H1 (cell line): ENCODE data around the gene ADARB2. TPM values are rescaled to one million over a fixed set of nuclear protein-coding genes. Genes with fewer than 3 reads are reported as not detected.

Experiments used
- CTCF ChIA-PET: fragments of 300-600 bp; sonication (Branson Sonifier 250); formaldehyde crosslinking; loops from one replicate; lab custom pipeline; 2021; ENCODE audit not compliant: partially characterized antibody; lab: Charles Lee
- POLR2A ChIA-PET: fragments of 300-600 bp; sonication (Branson Sonifier 250); formaldehyde crosslinking; loops from one replicate; lab custom pipeline; 2021; ENCODE audit warnings: inconsistent platforms; ENCODE audit not compliant: partially characterized antibody; lab: Charles Lee
- DNase-seq, 2 experiments: peaks; one replicate each; pipeline versions ENCODE4 v3.0.0 to v3.0.0-alpha.2; 2010 to 2022; ENCODE audit warnings: low spot score in 2 of 2, low read depth in 1 of 2, mixed read lengths in 1 of 2
- FAIRE-seq: peaks from 2 replicates; lab custom pipeline; 2011; peaks lifted over from hg19 to GRCh38; lab: Jason Lieb, UNC
- H2AFZ ChIP-seq: 2 replicates; pipeline ENCODE4 v1.8.1; 2012; ENCODE audit warnings: low read length, inconsistent platforms
- H2AK5ac ChIP-seq: 2 replicates; pipeline ENCODE4 v1.6.1; 2013; ENCODE audit warnings: low read depth, low read length
- H2BK120ac ChIP-seq: replicated peaks from 2 replicates; pipeline ENCODE3; 2013; ENCODE audit warnings: low read depth, low read length, inconsistent platforms
- H2BK12ac ChIP-seq: 2 replicates; pipeline ENCODE4 v1.6.1; 2013; ENCODE audit warnings: low read depth, low read length
- H2BK15ac ChIP-seq: 2 replicates; pipeline ENCODE4 v1.6.1; 2013; ENCODE audit warnings: low read length
- H2BK20ac ChIP-seq: 2 replicates; pipeline ENCODE4 v1.6.1; 2013; ENCODE audit warnings: low read length
- H2BK5ac ChIP-seq: 2 replicates; pipeline ENCODE4 v1.6.1; 2013; ENCODE audit warnings: low read depth, low read length
- H3K14ac ChIP-seq: 2 replicates; pipeline ENCODE4 v1.6.1; 2013; ENCODE audit warnings: inconsistent platforms; ENCODE audit not compliant: insufficient read length
- H3K18ac ChIP-seq: 2 replicates; pipeline ENCODE4 v1.6.1; 2013; ENCODE audit warnings: low read length; ENCODE audit errors: extremely low read depth
- H3K23ac ChIP-seq: 2 replicates; pipeline ENCODE4 v1.6.1; 2013; ENCODE audit warnings: inconsistent platforms; ENCODE audit not compliant: insufficient read length
- H3K23me2 ChIP-seq: 2 replicates; pipeline ENCODE4 v1.6.1; 2013; ENCODE audit warnings: low read depth, low read length
- H3K27ac ChIP-seq: 2 replicates; pipeline ENCODE4 v1.6.1; 2011; ENCODE audit warnings: low read depth, low read length, inconsistent platforms
- H3K27me3 ChIP-seq, 4 experiments: replicated peaks in 1 of 4; 1 replicate in 1 of 4; 2 replicates in 3 of 4; pipeline versions ENCODE4 v1.6.1 to v1.8.1; 2011 to 2013; ENCODE audit warnings: low read length in 3 of 4, mild to moderate bottlenecking in 3 of 4, inconsistent platforms in 2 of 4, mixed read lengths in 2 of 4, moderate library complexity in 1 of 4; ENCODE audit not compliant: control insufficient read depth in 3 of 4, insufficient read depth in 3 of 4; ENCODE audit errors: extremely low read depth in 1 of 4
- H3K36me3 ChIP-seq, 4 experiments: 2 replicates each; pipeline versions ENCODE4 v1.6.1 to v1.8.1; 2011 to 2013; ENCODE audit warnings: mild to moderate bottlenecking in 4 of 4, low read length in 3 of 4, moderate library complexity in 2 of 4, control low read depth in 1 of 4, inconsistent platforms in 1 of 4; ENCODE audit not compliant: insufficient read depth in 4 of 4, control insufficient read depth in 2 of 4
- H3K4ac ChIP-seq: replicated peaks from 2 replicates; pipeline ENCODE3; 2013; ENCODE audit warnings: low read length, low read depth, mixed read lengths, inconsistent platforms; ENCODE audit not compliant: insufficient read length
- H3K4me1 ChIP-seq, 4 experiments: replicated peaks in 1 of 4; 1 replicate in 1 of 4; 2 replicates in 3 of 4; pipeline versions ENCODE4 v1.6.1 to v1.8.1; 2011 to 2013; ENCODE audit warnings: low read length in 3 of 4, inconsistent platforms in 2 of 4, mixed read lengths in 1 of 4; ENCODE audit not compliant: insufficient read depth in 4 of 4, control insufficient read depth in 3 of 4
- H3K4me2 ChIP-seq, 2 experiments: 2 replicates each; pipeline versions ENCODE4 v1.6.1 to v1.8.1; 2011 to 2013; ENCODE audit warnings: low read depth in 2 of 2, low read length in 2 of 2, control low read depth in 1 of 2, inconsistent platforms in 1 of 2, mild to moderate bottlenecking in 1 of 2; ENCODE audit not compliant: insufficient read depth in 1 of 2
- H3K4me3 ChIP-seq, 4 experiments: fragments of 200-600, 300-600 bp in 1 of 4; sonication (generic), shearing (Covaris generic), sonication (Bioruptor Twin) in 1 of 4; 2 replicates each; pipeline versions ENCODE4 v1.5.1 to v1.8.1; 2011 to 2016; ENCODE audit warnings: low read length in 4 of 4, low read depth in 3 of 4, control low read depth in 2 of 4, inconsistent platforms in 2 of 4, mild to moderate bottlenecking in 2 of 4, mixed read lengths in 1 of 4, moderate library complexity in 1 of 4; ENCODE audit not compliant: insufficient read depth in 2 of 4; ENCODE audit errors: extremely low read depth in 1 of 4
- H3K56ac ChIP-seq: replicated peaks from 2 replicates; pipeline ENCODE3; 2013; ENCODE audit warnings: low read depth, mild to moderate bottlenecking, mixed read lengths, low read length, inconsistent platforms; ENCODE audit not compliant: insufficient read length
- H3K79me1 ChIP-seq: 2 replicates; pipeline ENCODE4 v1.6.1; 2013; ENCODE audit warnings: low read depth, low read length, control low read depth
- H3K79me2 ChIP-seq, 2 experiments: 2 replicates each; pipeline versions ENCODE4 v1.6.1 to v1.8.1; 2012 to 2013; ENCODE audit warnings: low read length in 2 of 2, mild to moderate bottlenecking in 2 of 2, inconsistent platforms in 1 of 2; ENCODE audit not compliant: insufficient read depth in 2 of 2, control insufficient read depth in 1 of 2
- H3K9ac ChIP-seq, 4 experiments: replicated peaks in 1 of 4; 1 replicate in 1 of 4; 2 replicates in 3 of 4; pipeline versions ENCODE4 v1.6.1 to v1.8.1; 2011 to 2013; ENCODE audit warnings: low read depth in 3 of 4, low read length in 3 of 4, control low read depth in 2 of 4, mild to moderate bottlenecking in 2 of 4, moderate library complexity in 2 of 4, inconsistent platforms in 1 of 4; ENCODE audit errors: extremely low read depth in 1 of 4
- H3K9me3 ChIP-seq, 2 experiments: 2 replicates each; pipeline versions ENCODE4 v1.6.1 to v1.8.1; 2012 to 2013; ENCODE audit warnings: mild to moderate bottlenecking in 2 of 2, moderate library complexity in 2 of 2, control low read depth in 1 of 2, inconsistent platforms in 1 of 2, low read depth in 1 of 2, low read length in 1 of 2, mixed read lengths in 1 of 2; ENCODE audit not compliant: insufficient read depth in 2 of 2
- H4K20me1 ChIP-seq, 2 experiments: replicated peaks in 1 of 2; 2 replicates each; pipeline versions ENCODE3 to v1.8.1; 2011 to 2013; ENCODE audit warnings: inconsistent platforms in 2 of 2, low read length in 2 of 2, mild to moderate bottlenecking in 1 of 2; ENCODE audit not compliant: insufficient read depth in 2 of 2, control insufficient read depth in 1 of 2
- H4K5ac ChIP-seq: 2 replicates; pipeline ENCODE4 v1.6.1; 2013; ENCODE audit warnings: low read length, low read depth, mixed read lengths, inconsistent platforms; ENCODE audit not compliant: insufficient read length
- H4K8ac ChIP-seq: 2 replicates; pipeline ENCODE4 v1.8.0; 2013; ENCODE audit warnings: mild to moderate bottlenecking, moderate library complexity, low read length, inconsistent platforms; ENCODE audit not compliant: insufficient read depth; ENCODE audit errors: extremely low read depth
- H4K91ac ChIP-seq: replicated peaks from 2 replicates; pipeline ENCODE3; 2013; ENCODE audit warnings: low read length, mixed read lengths, inconsistent platforms; ENCODE audit not compliant: insufficient read length
- ASH2L ChIP-seq: fragments of 200-600, 300-600 bp; sonication (generic); IDR thresholded peaks from one replicate; pipeline ENCODE4 v1.7.1; 2017; ENCODE audit warnings: low read length
- CEBPB ChIP-seq: IDR thresholded peaks from 2 replicates; pipeline ENCODE4 v1.6.1; 2012; ENCODE audit warnings: low read depth, low read length
- CHD1 ChIP-seq: IDR thresholded peaks from 2 replicates; pipeline ENCODE4 v1.6.1; 2012; ENCODE audit warnings: low read depth, low read length, improper control_type of control experiment
- EP300 ChIP-seq, 2 experiments: IDR thresholded peaks; 1 replicate in 1 of 2; 2 replicates in 1 of 2; pipeline ENCODE4 v1.6.1; 2011 to 2012; ENCODE audit warnings: low read depth in 2 of 2, low read length in 2 of 2, mild to moderate bottlenecking in 2 of 2, borderline replicate concordance in 1 of 2, inconsistent platforms in 1 of 2, moderate library complexity in 1 of 2
- GABPA ChIP-seq: IDR thresholded peaks from 2 replicates; pipeline ENCODE4 v1.6.1; 2011; ENCODE audit warnings: mild to moderate bottlenecking, low read length, moderate library complexity, borderline replicate concordance; ENCODE audit not compliant: insufficient read depth
- JUN ChIP-seq: IDR thresholded peaks from 2 replicates; pipeline ENCODE4 v1.6.1; 2011; ENCODE audit warnings: low read depth, mild to moderate bottlenecking, improper control_type of control experiment, low read length
- POLR2AphosphoS5 ChIP-seq: IDR thresholded peaks from 2 replicates; pipeline ENCODE4 v1.6.1; 2011; ENCODE audit warnings: low read depth, low read length
- SAP30 ChIP-seq: fragments of 300-600 bp; sonication (generic); IDR thresholded peaks from 2 replicates; pipeline ENCODE4 v1.7.1; 2012; ENCODE audit warnings: low read length, moderate library complexity, mild to moderate bottlenecking, inconsistent platforms; ENCODE audit not compliant: insufficient read depth, insufficient replicate concordance
- SP2 ChIP-seq: IDR thresholded peaks from 2 replicates; pipeline ENCODE4 v1.6.1; 2012; ENCODE audit warnings: mild to moderate bottlenecking, low read length, inconsistent platforms
- WGBS, 2 experiments: shearing (Covaris generic) in 1 of 2; methylation state at CpG; one replicate each; pipeline versions ENCODE4 v1.1.6 to v1.1.7; 2013 to 2015; ENCODE audit warnings: low lambda C conversion rate in 2 of 2, mixed read lengths in 2 of 2, inconsistent platforms in 1 of 2, low coverage in 1 of 2, missing lambda C conversion rate in 1 of 2; ENCODE audit not compliant: insufficient replicate concordance in 2 of 2, insufficient coverage in 1 of 2, insufficient read length in 1 of 2; ENCODE audit errors: extremely low coverage in 1 of 2, missing lambda C conversion rate in 1 of 2; 5-methylcytosine and 5-hydroxymethylcytosine counted together
- polyA plus RNA-seq, 7 experiments: library from polyadenylated mRNA; depleted of rRNA in 3 of 7; stranded (reverse) in 5 of 7; unstranded in 2 of 7; fragments of >200 nt in 5 of 7; fragments of 200-250 nt in 2 of 7; gene quantifications; 1 replicate in 5 of 7; 2 replicates in 1 of 7; 4 replicates in 1 of 7; pipeline versions ENCODE4 v1.2.1 to v1.2.3, GENCODE V29; 2011 to 2013; ENCODE audit warnings: missing spikeins in 2 of 7, mixed read lengths in 2 of 7
- total RNA-seq: library from RNA; stranded (reverse); fragmentation: NEBNext Ultra II Directional; extraction: Animal tissue kit (Norgen Biotek cat#: 25700); gene quantifications from 2 replicates; pipeline ENCODE4 v1.2.1, GENCODE V29; 2021

ADARB2 gene
- total and polyA plus RNA-seq, 2 of the 8 experiments (the other 6 are each of a cell fraction or from before 2014, with no cell fraction given) = 2.2 to 2.8 TPM

GRCh38 chr10:1746796-1747195, 9.5 kb upstream of the ADARB2 start:
- Histone ChIP-seq H3K9me3 (peaks cover 5 to 14% of the 10 kb centered on the region in 2 experiments), H3K27me3 (0 out of 7 replicates have a peak, but pooled peaks cover 0 to 2% (median 0%) of the 10 kb centered on the region in 4 experiments), H3K79me1 (no peaks in the 10 kb centered on the region), H3K79me2 (no peaks in the 10 kb centered on the region), H3K27ac (no peak overlapping the region), H3K4me1 (no peaks in the 10 kb centered on the region), H3K56ac (no peak overlapping the region), H3K4ac (no peak overlapping the region), H4K91ac (no peak overlapping the region), H4K5ac (no peak overlapping the region), H2BK15ac (no peak overlapping the region), H3K9ac (no peak overlapping the region), H4K8ac (no peak overlapping the region), H2BK20ac (no peak overlapping the region), H3K36me3 (no peaks in the 10 kb centered on the region), H3K4me2 (no peak overlapping the region), H3K4me3 (no peak overlapping the region), H3K14ac (no peak overlapping the region), H3K23me2 (no peaks in the 10 kb centered on the region), H2BK5ac (no peak overlapping the region), H4K20me1 (peaks cover 0 to 3% of the 10 kb centered on the region in 2 experiments), H3K18ac (no peak overlapping the region), H2BK120ac (no peak overlapping the region), H3K23ac (no peak overlapping the region), H2AFZ (no peak overlapping the region)
- FAIRE-seq = no peak
- DNase-seq = no peak
- CTCF ChIA-PET = interaction anchor here (1.3 to 1.4 kb wide), 2 partner anchors 8 to 9 kb away, joined by 4 to 6 read pairs; partner anchors contain the start of gene ADARB2
- 95% methylated on average over 25 of the region's 25 CpGs; no CpG with 5 or more reads in 1 of the 2 experiments for WGBS, 2 experiments
- TF ChIP-seq CHD1 = no peak
- no peak for TF ChIP-seq POLR2AphosphoS5
- no peak for TF ChIP-seq EP300 (IDR thresholded peaks at IDR 0.05; ENCODE audit: borderline replicate concordance in 1 of 2, low read depth in 2 of 2, low read length in 2 of 2)
- no peak for TF ChIP-seq ASH2L
- TF ChIP-seq CEBPB = no peak
- no peak for TF ChIP-seq SP2
- TF ChIP-seq GABPA = no peak
- TF ChIP-seq JUN = no peak
- TF ChIP-seq SAP30 = no peak
- TF ChIP-seq, all 59 proteins: peak for 0
- H2AK5ac ChIP-seq = peak overlapping the region; percentile 8; the same call in 1 of the 2 replicates
- POLR2A ChIA-PET = interaction anchor here (0.6 to 0.7 kb wide), 2 partner anchors 14 to 28 kb away, joined by 3 read pairs; no protein-coding TSS in a partner anchor
- no peak overlapping the region for H2BK12ac ChIP-seq
